ENCODE measurements around the gene OPN1MW.
"Not testable (repeated sequence)": the region's sequence is repeated elsewhere in the genome, so short reads cannot be mapped to it uniquely, and the experiment has no call there.

OPN1MW gene

DNA sequence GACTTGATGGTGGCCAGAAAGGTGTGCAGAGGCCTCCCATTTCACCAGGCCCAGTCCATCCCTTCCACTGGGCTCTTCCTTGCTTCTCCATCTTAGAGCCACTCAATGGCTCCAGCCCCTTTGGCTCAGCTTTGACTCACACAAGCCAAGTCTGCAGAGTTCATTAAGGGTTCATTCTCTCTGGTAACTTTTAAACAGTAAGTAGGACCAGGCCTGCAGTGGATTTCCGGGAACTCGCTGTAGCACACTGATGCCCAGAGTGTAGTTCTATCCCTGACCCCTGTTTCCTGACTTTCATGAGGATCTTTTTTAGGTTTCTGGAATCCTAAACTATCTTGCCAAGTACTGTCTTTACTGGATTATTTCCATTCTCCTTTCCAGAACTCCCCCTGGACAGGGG, 25.2 kb upstream of the OPN1MW start:
- H3K4me3 ChIP-seq (ENCODE audit: low read depth, low read length); H3K36me3 ChIP-seq (ENCODE audit: control insufficient read depth, insufficient read depth, low read length); H3K27me3 ChIP-seq (ENCODE audit: control insufficient read depth, insufficient read depth, low read length); H3K9me3 ChIP-seq (ENCODE audit: control insufficient read depth, insufficient read depth, low read length); H3K4me1 ChIP-seq (ENCODE audit: control insufficient read depth, insufficient read depth, low read length); H3K9ac ChIP-seq (ENCODE audit: low read depth, low read length); H3K27ac ChIP-seq (ENCODE audit: low read depth, low read length): not testable (repeated sequence)

GRCh38 chrX:154159345-154159744, 23.1 kb upstream of the OPN1MW start:
- not testable (repeated sequence) for H3K4me3 ChIP-seq (ENCODE audit: low read depth, low read length); H3K9ac ChIP-seq (ENCODE audit: low read depth, low read length); H3K27me3 ChIP-seq (ENCODE audit: control insufficient read depth, insufficient read depth, low read length); H3K4me1 ChIP-seq (ENCODE audit: control insufficient read depth, insufficient read depth, low read length); H3K27ac ChIP-seq (ENCODE audit: low read depth, low read length); H3K9me3 ChIP-seq (ENCODE audit: control insufficient read depth, insufficient read depth, low read length); H3K36me3 ChIP-seq (ENCODE audit: control insufficient read depth, insufficient read depth, low read length)

DNA sequence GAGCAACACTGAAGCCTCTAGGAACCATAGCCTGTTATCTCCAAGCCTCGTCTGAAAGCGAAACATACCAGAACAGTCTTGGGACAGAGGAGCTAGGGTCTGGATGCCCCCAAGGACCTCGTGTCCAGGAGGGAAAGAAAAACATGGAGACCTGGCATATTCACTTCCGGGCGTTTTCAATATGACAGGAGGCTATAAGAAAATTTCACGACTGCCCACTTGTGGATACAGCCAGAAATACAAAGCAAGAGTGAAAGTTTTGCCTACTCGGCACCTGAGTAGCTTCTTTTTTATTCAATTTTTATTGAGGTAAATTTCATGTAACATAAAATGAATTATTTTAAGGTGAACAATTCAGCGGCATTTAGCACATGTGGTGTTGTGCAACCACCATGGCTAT, 17.5 kb upstream of the OPN1MW start:
- not testable (repeated sequence) for H3K27me3 ChIP-seq (ENCODE audit: control insufficient read depth, insufficient read depth, low read length); H3K4me3 ChIP-seq (ENCODE audit: low read depth, low read length); H3K9me3 ChIP-seq (ENCODE audit: control insufficient read depth, insufficient read depth, low read length); H3K36me3 ChIP-seq (ENCODE audit: control insufficient read depth, insufficient read depth, low read length); H3K4me1 ChIP-seq (ENCODE audit: control insufficient read depth, insufficient read depth, low read length); H3K27ac ChIP-seq (ENCODE audit: low read depth, low read length); H3K9ac ChIP-seq (ENCODE audit: low read depth, low read length)

- not testable (repeated sequence) for H3K4me3 ChIP-seq (ENCODE audit: low read depth, low read length); H3K9ac ChIP-seq (ENCODE audit: low read depth, low read length); H3K36me3 ChIP-seq (ENCODE audit: control insufficient read depth, insufficient read depth, low read length); H3K9me3 ChIP-seq (ENCODE audit: control insufficient read depth, insufficient read depth, low read length); H3K27ac ChIP-seq (ENCODE audit: low read depth, low read length); H3K27me3 ChIP-seq (ENCODE audit: control insufficient read depth, insufficient read depth, low read length); H3K4me1 ChIP-seq (ENCODE audit: control insufficient read depth, insufficient read depth, low read length)
Observed at GRCh38 chrX:154168384-154168783, 14.0 kb upstream of the OPN1MW start.

DNA sequence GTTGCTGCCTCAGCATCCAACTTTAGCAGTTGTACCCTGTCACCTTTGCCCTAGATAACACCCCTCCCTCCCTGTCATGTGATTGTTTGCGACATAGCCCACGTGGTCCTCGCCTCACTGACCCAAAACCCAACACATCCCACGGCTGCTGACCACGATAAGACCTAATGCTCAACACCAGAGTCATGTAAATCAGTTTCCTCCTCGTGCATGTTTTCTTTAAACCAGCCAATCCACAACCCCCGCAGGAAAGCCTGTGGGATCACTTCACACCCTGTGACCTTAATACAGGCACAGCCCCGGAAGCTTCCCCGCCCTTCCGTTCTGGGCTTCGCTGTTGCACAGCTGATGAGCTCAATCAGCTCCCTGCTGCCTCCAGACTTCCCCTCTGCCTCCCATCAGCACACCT, 9.9 kb upstream of the OPN1MW start:
- H3K4me3 ChIP-seq (ENCODE audit: low read depth, low read length); H3K27ac ChIP-seq (ENCODE audit: low read depth, low read length); H3K4me1 ChIP-seq (ENCODE audit: control insufficient read depth, insufficient read depth, low read length); H3K36me3 ChIP-seq (ENCODE audit: control insufficient read depth, insufficient read depth, low read length); H3K27me3 ChIP-seq (ENCODE audit: control insufficient read depth, insufficient read depth, low read length); H3K9ac ChIP-seq (ENCODE audit: low read depth, low read length); H3K9me3 ChIP-seq (ENCODE audit: control insufficient read depth, insufficient read depth, low read length): not testable (repeated sequence)

- H3K9ac ChIP-seq (ENCODE audit: low read depth, low read length); H3K4me3 ChIP-seq (ENCODE audit: low read depth, low read length); H3K9me3 ChIP-seq (ENCODE audit: control insufficient read depth, insufficient read depth, low read length); H3K27ac ChIP-seq (ENCODE audit: low read depth, low read length); H3K4me1 ChIP-seq (ENCODE audit: control insufficient read depth, insufficient read depth, low read length); H3K27me3 ChIP-seq (ENCODE audit: control insufficient read depth, insufficient read depth, low read length); H3K36me3 ChIP-seq (ENCODE audit: control insufficient read depth, insufficient read depth, low read length): not testable (repeated sequence)
Observed at GRCh38 chrX:154174356-154174755, 8.0 kb upstream of the OPN1MW start.

DNA sequence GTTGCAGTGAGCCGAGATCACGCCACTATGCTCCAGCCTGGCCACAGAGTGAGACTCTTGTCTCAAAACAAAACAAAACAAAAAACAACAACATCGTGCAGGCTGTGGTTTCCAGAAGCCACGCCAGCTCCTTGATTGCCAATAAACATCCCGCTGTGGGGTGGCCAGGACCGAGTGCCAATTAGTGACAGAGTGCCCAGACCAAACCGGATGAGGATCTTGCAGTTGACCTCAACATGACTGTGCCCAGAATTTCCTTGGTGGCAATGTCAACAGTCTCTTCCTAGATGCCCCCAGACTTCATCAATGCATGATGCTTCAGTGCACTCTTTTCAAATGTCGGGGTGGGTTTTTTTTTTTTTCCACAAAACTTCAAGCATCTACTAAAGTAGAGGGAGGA, 1.4 kb downstream of the OPN1MW start:
- not testable (repeated sequence) for H3K4me3 ChIP-seq (ENCODE audit: low read depth, low read length); H3K27me3 ChIP-seq (ENCODE audit: control insufficient read depth, insufficient read depth, low read length); H3K4me1 ChIP-seq (ENCODE audit: control insufficient read depth, insufficient read depth, low read length); H3K36me3 ChIP-seq (ENCODE audit: control insufficient read depth, insufficient read depth, low read length); H3K27ac ChIP-seq (ENCODE audit: low read depth, low read length); H3K9me3 ChIP-seq (ENCODE audit: control insufficient read depth, insufficient read depth, low read length); H3K9ac ChIP-seq (ENCODE audit: low read depth, low read length)

GRCh38 chrX:154192846-154193245, 10.4 kb downstream of the OPN1MW start:
- not testable (repeated sequence) for H3K27ac ChIP-seq (ENCODE audit: low read depth, low read length); H3K9ac ChIP-seq (ENCODE audit: low read depth, low read length); H3K4me3 ChIP-seq (ENCODE audit: low read depth, low read length); H3K4me1 ChIP-seq (ENCODE audit: control insufficient read depth, insufficient read depth, low read length); H3K9me3 ChIP-seq (ENCODE audit: control insufficient read depth, insufficient read depth, low read length); H3K27me3 ChIP-seq (ENCODE audit: control insufficient read depth, insufficient read depth, low read length); H3K36me3 ChIP-seq (ENCODE audit: control insufficient read depth, insufficient read depth, low read length)

- not testable (repeated sequence) for H3K4me1 ChIP-seq (ENCODE audit: control insufficient read depth, insufficient read depth, low read length); H3K27ac ChIP-seq (ENCODE audit: low read depth, low read length); H3K4me3 ChIP-seq (ENCODE audit: low read depth, low read length); H3K36me3 ChIP-seq (ENCODE audit: control insufficient read depth, insufficient read depth, low read length); H3K9ac ChIP-seq (ENCODE audit: low read depth, low read length); H3K27me3 ChIP-seq (ENCODE audit: control insufficient read depth, insufficient read depth, low read length); H3K9me3 ChIP-seq (ENCODE audit: control insufficient read depth, insufficient read depth, low read length)
Observed at GRCh38 chrX:154194316-154194715, 11.9 kb downstream of the OPN1MW start.

DNA sequence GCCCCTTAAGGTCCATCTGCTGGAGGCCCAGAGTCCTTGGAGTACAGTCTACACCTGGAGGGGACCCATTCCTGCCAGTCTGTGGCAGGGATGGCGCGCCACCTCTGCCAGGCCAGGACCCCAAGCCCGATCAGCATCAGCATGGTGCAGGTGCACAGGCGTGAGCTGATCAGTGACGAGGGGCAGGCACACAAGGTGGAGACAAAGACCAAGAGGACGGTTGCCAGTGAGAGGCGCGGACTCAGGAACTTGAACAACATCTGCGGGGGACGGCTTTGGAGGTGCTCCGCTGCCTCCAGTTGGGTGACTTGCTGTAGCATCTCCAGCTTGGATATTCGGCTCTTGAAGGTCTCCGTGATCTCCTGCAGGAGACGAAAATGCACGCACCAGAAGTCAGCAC, 14.1 kb downstream of the OPN1MW start:
- not testable (repeated sequence) for H3K9me3 ChIP-seq (ENCODE audit: control insufficient read depth, insufficient read depth, low read length); H3K9ac ChIP-seq (ENCODE audit: low read depth, low read length); H3K4me3 ChIP-seq (ENCODE audit: low read depth, low read length); H3K36me3 ChIP-seq (ENCODE audit: control insufficient read depth, insufficient read depth, low read length); H3K27me3 ChIP-seq (ENCODE audit: control insufficient read depth, insufficient read depth, low read length); H3K4me1 ChIP-seq (ENCODE audit: control insufficient read depth, insufficient read depth, low read length); H3K27ac ChIP-seq (ENCODE audit: low read depth, low read length)

DNA sequence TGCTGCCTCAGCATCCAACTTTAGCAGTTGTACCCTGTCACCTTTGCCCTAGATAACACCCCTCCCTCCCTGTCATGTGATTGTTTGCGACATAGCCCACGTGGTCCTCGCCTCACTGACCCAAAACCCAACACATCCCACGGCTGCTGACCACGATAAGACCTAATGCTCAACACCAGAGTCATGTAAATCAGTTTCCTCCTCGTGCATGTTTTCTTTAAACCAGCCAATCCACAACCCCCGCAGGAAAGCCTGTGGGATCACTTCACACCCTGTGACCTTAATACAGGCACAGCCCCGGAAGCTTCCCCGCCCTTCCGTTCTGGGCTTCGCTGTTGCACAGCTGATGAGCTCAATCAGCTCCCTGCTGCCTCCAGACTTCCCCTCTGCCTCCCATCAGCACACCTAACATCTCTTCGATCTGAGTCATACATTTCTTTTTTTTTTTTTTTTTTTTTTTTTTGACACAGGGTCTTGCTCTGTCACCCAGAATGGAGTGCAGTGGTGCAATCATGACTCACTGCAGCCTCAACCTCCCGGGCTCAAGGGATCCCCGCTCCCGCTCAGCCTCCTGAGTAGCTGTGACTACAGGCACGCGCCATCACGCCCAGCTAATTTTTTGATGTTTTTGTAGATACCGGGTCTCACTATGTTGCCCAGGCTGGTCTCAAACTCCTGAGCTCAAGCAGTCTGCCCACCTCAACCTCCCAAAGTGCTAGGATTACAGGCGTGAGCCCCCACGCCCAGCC, 27.4 kb downstream of the OPN1MW start:
- not testable (repeated sequence) for H3K9me3 ChIP-seq (ENCODE audit: control insufficient read depth, insufficient read depth, low read length); H3K9ac ChIP-seq (ENCODE audit: low read depth, low read length); H3K4me3 ChIP-seq (ENCODE audit: low read depth, low read length); H3K27me3 ChIP-seq (ENCODE audit: control insufficient read depth, insufficient read depth, low read length); H3K4me1 ChIP-seq (ENCODE audit: control insufficient read depth, insufficient read depth, low read length); H3K36me3 ChIP-seq (ENCODE audit: control insufficient read depth, insufficient read depth, low read length); H3K27ac ChIP-seq (ENCODE audit: low read depth, low read length)

- not testable (repeated sequence) for H3K4me1 ChIP-seq (ENCODE audit: control insufficient read depth, insufficient read depth, low read length); H3K27ac ChIP-seq (ENCODE audit: low read depth, low read length); H3K27me3 ChIP-seq (ENCODE audit: control insufficient read depth, insufficient read depth, low read length); H3K4me3 ChIP-seq (ENCODE audit: low read depth, low read length); H3K36me3 ChIP-seq (ENCODE audit: control insufficient read depth, insufficient read depth, low read length); H3K9me3 ChIP-seq (ENCODE audit: control insufficient read depth, insufficient read depth, low read length); H3K9ac ChIP-seq (ENCODE audit: low read depth, low read length)
Observed at GRCh38 chrX:154211057-154211456, 28.7 kb downstream of the OPN1MW start.
